Adrenal gland (tissue), 12 donors: ENCODE data around the gene FCRL5. TPM values are rescaled to one million over a fixed set of nuclear protein-coding genes. Genes with fewer than 3 reads are reported as not detected.

Experiments used
- DNase-seq, 7 donors: peaks; one replicate each; pipeline ENCODE4 v3.0.0-alpha.2; 2019 to 2020
- H3K27ac ChIP-seq, 5 donors: fragments of 200-600 bp; sonication (generic) in 4 of 5; 1 replicate in 3 of 5; 2 replicates in 2 of 5; pipeline versions ENCODE4 v1.5.1 to v1.8.0; 2016 to 2020; ENCODE audit warnings: mild to moderate bottlenecking in 1 of 5
- H3K27me3 ChIP-seq: fragments of 200-600 bp; 2 replicates; pipeline ENCODE4 v1.8.0; 2021
- H3K36me3 ChIP-seq, 2 donors: fragments of 200-600 bp; replicated peaks in 1 of 2; 1 replicate in 1 of 2; 2 replicates in 1 of 2; pipeline versions ENCODE4 v1.5.1 to v1.8.0; 2018 to 2022
- H3K4me1 ChIP-seq, 2 donors: fragments of 200-600 bp; replicated peaks in 1 of 2; 1 replicate in 1 of 2; 2 replicates in 1 of 2; pipeline versions ENCODE4 v1.5.1 to v1.8.0; 2018 to 2021
- H3K4me3 ChIP-seq, 4 donors: fragments of 200-600 bp; sonication (generic) in 3 of 4; one replicate each; pipeline ENCODE4 v1.5.1; 2016 to 2018
- H3K9me3 ChIP-seq, 3 donors: fragments of 200-600 bp; sonication (generic) in 1 of 3; replicated peaks in 1 of 3; 1 replicate in 2 of 3; 2 replicates in 1 of 3; pipeline versions ENCODE4 v1.5.1 to v1.8.0; 2016 to 2021
- POLR2A ChIP-seq, 2 donors: fragments of 450-650 bp; IDR thresholded peaks; one replicate each; pipeline ENCODE4 v1.6.1; 2017; ENCODE audit warnings: antibody characterized with exemption in 2 of 2, mild to moderate bottlenecking in 2 of 2, moderate library complexity in 1 of 2
- WGBS, 4 donors: extraction: QIAGEN DNeasy Blood & Tissue Kit in 2 of 4; methylation state at CpG; one replicate each; pipeline versions ENCODE4 v1.1.5 to v1.1.7; 2013 to 2017; 5-methylcytosine and 5-hydroxymethylcytosine counted together
- intact Hi-C, 2 donors: fragments of 100-400 bp; cut with DNase I; formaldehyde crosslinking; loops; one replicate each; pipeline versions ENCODE4 v1.14.1 to v1.15.0; 2022 to 2023
- polyA plus RNA-seq, 3 donors: library from polyadenylated mRNA; stranded (reverse); fragments of 200-250 nt in 2 of 3; fragments of 350-450 nt in 1 of 3; fragmentation: Illumina TruSeq in 1 of 3; extraction: RNeasy Lipid Tissue Mini Kit (QIAGEN cat#74804) in 1 of 3; gene quantifications; one replicate each; pipeline ENCODE4 v1.2.3, GENCODE V29; 2013 to 2014
- total RNA-seq, 9 donors: library from RNA; depleted of rRNA in 4 of 9; stranded (reverse); fragments of >200 nt in 4 of 9; fragments of 120-200 nt in 1 of 9; fragmentation: NEBNext Ultra II Directional in 1 of 9; extraction: Animal tissue kit (Norgen Biotek cat#: 25700) in 1 of 9; gene quantifications; one replicate each; pipeline versions ENCODE4 v1.1.0 to v1.2.4, GENCODE V29; 2013 to 2023
- TF ChIP-seq, protein P1 (sequence below), 6 experiments: fragments of 450-650 bp in 4 of 6; fragments of 200-600 bp in 2 of 6; sonication (generic) in 1 of 6; IDR thresholded peaks; 1 replicate in 5 of 6; 2 replicates in 1 of 6; pipeline versions ENCODE4 v1.5.1 to v1.8.0; 2016 to 2021; ENCODE audit warnings: antibody characterized with exemption in 6 of 6, mild to moderate bottlenecking in 2 of 6, moderate library complexity in 1 of 6
- donor health status: healthy with polysubstance abuse.
- donor health status: Bipolar disorder and iron deficiency.
- donor health status: DM: yes; HTN: yes; CAD: no.
- donor health status: DM: no; HTN: no; CAD: no.
- donor health status: DM: no; HTN: no; CAD: no.
- donor health status: DM: yes; HTN: yes; CAD: no.

FCRL5 gene
- total and polyA plus RNA-seq, 12 donors = under 0.01 to 1.1 (median 0.24) TPM; not detected in 5

- WGBS, 4 donors = 57 to 75% (median 63%) methylated on average over 4 of the region's 4 CpGs
Observed at GRCh38 chr1:157469752-157470675, 82.3 kb downstream of the FCRL5 start.

DNA sequence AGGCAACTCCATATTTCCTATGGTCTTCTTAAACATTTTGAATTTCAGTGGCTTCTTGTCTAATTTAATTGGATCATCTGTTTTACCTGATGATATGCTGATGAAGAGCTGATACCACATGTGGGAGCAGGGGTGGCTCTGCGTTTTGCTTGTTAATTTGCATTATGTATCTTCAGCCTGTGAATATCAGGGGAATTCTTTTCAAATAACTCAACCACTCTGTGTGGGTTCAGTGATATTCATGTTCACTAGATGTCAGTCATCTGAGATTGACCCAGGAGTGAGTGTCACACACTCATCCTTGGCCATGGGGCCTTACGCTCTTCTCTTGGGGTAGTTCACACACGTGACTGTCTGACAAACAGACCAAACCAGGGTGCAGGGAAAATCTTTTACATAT is 83.0 kb downstream of the FCRL5 start:
- no peak for TF ChIP-seq POLR2A (IDR thresholded peaks at IDR 0.05)
- TF ChIP-seq, protein P1, sequence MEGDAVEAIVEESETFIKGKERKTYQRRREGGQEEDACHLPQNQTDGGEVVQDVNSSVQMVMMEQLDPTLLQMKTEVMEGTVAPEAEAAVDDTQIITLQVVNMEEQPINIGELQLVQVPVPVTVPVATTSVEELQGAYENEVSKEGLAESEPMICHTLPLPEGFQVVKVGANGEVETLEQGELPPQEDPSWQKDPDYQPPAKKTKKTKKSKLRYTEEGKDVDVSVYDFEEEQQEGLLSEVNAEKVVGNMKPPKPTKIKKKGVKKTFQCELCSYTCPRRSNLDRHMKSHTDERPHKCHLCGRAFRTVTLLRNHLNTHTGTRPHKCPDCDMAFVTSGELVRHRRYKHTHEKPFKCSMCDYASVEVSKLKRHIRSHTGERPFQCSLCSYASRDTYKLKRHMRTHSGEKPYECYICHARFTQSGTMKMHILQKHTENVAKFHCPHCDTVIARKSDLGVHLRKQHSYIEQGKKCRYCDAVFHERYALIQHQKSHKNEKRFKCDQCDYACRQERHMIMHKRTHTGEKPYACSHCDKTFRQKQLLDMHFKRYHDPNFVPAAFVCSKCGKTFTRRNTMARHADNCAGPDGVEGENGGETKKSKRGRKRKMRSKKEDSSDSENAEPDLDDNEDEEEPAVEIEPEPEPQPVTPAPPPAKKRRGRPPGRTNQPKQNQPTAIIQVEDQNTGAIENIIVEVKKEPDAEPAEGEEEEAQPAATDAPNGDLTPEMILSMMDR (IDR thresholded peaks at IDR 0.05) = no peak
- no peak overlapping the region for H3K27ac ChIP-seq
- H3K27me3 ChIP-seq = no peaks in the 10 kb centered on the region
- H3K4me1 ChIP-seq = no peaks in the 10 kb centered on the region
- intact Hi-C loops = no loop called here
- no peaks in the 10 kb centered on the region for H3K36me3 ChIP-seq
- DNase-seq = no peak
- H3K9me3 ChIP-seq = no peaks in the 10 kb centered on the region
- no peak overlapping the region for H3K4me3 ChIP-seq
- 74 to 86% (median 80%) methylated on average over 3 of the region's 3 CpGs for WGBS, 4 donors

More at GRCh38 chr1:157469752-157470675, 82.3 kb downstream of the FCRL5 start:
- no peak overlapping the region for H3K27ac ChIP-seq
- TF ChIP-seq, protein P1 (IDR thresholded peaks at IDR 0.05) = no peak
- no peak for TF ChIP-seq POLR2A (IDR thresholded peaks at IDR 0.05)
- no peaks in the 10 kb centered on the region for H3K4me1 ChIP-seq
- no peaks in the 10 kb centered on the region for H3K27me3 ChIP-seq
- DNase-seq = no peak
- no peak overlapping the region for H3K4me3 ChIP-seq
- no peaks in the 10 kb centered on the region for H3K36me3 ChIP-seq
- intact Hi-C loops = no loop called here
- H3K9me3 ChIP-seq = no peaks in the 10 kb centered on the region

DNA sequence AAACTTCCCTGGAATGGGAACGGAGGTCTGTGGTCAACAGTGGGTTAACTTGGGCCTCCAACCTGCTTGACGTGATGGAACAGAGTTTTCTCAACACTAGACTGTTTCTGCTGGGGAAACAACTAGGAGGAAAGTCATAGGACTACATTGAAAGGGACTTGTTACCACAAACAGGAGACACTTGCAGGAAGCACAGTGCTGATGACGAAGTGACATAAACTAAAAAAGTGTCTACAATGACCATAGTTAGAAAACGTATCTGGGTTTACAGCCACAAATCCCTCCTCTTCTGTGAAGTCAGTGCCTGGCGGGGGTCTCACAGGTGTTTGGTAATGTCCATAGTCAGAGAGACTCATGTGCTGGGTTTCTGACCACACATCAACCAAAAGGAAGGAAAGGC is 86.3 kb downstream of the FCRL5 start:
- WGBS, 4 donors = 54 to 76% (median 65%) methylated on average over 5 of the region's 5 CpGs
- H3K9me3 ChIP-seq = no peaks in the 10 kb centered on the region
- no peaks in the 10 kb centered on the region for H3K4me1 ChIP-seq
- no peak for DNase-seq
- intact Hi-C loops = no loop called here
- H3K4me3 ChIP-seq = no peak overlapping the region
- H3K36me3 ChIP-seq = no peaks in the 10 kb centered on the region
- TF ChIP-seq POLR2A (IDR thresholded peaks at IDR 0.05) = no peak
- TF ChIP-seq, protein P1 (IDR thresholded peaks at IDR 0.05) = no peak
- no peak overlapping the region for H3K27ac ChIP-seq
- H3K27me3 ChIP-seq = no peaks in the 10 kb centered on the region

Other genes with a start within 250 kb of the FCRL5 start
- not detected for gene FCRL4, start 45.6 kb upstream of the FCRL5 start, total RNA-seq
- not detected for gene FCRL4, start 45.6 kb upstream of the FCRL5 start, polyA plus RNA-seq
- under 1 TPM in 4 of 9 donors, not detected in 5; 0.06 to 0.46 (median 0.19) TPM for gene FCRL3, start 148.3 kb upstream of the FCRL5 start, total RNA-seq
- under 1 TPM; 0.03 to 0.08 (median 0.04) TPM for gene FCRL3, start 148.3 kb upstream of the FCRL5 start, polyA plus RNA-seq
- gene FCRL2, start 224.6 kb upstream of the FCRL5 start, total RNA-seq = not detected
- under 1 TPM; 0.03 to 0.15 (median 0.08) TPM for gene FCRL2, start 224.6 kb upstream of the FCRL5 start, polyA plus RNA-seq